Measurements from ENCODE around the gene KCNK6.

DNA sequence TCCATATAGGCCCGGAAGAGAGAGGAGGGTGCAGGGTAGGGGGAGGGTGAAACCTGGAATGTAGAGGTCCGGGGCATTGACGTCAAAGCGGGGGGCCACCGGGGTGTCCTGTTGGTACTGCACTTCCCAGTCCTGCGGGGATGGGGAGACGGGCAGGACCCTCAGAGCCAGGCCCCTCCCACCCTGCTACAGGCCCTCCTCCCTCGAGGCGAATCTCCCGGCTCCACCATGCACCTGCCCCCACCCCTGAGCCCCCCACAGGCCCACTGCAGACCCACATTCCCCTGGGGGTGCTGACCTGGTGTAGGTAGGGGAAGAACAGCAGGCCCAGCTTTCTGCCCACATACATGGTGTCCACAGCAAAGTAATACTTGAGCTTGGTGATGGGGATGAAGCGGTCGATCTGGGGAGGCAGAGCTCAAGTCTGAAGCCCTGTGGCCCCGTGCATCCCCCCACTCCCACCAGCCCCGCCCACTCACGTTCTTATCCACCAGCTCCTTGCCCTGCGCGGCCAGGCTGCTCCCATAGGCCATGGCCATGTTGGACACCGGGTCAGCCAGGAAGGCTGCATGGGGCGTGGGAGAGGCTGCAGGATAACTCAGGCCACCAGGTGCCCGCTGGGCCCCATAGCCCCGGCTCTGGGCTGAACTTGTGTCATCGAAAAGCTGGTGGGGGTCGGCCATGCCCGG lies 10.6 kb upstream of the KCNK6 start:
- TF ChIP-seq POLR2A (IDR thresholded peaks at IDR 0.05) = no peak
- TF ChIP-seq, protein P1, sequence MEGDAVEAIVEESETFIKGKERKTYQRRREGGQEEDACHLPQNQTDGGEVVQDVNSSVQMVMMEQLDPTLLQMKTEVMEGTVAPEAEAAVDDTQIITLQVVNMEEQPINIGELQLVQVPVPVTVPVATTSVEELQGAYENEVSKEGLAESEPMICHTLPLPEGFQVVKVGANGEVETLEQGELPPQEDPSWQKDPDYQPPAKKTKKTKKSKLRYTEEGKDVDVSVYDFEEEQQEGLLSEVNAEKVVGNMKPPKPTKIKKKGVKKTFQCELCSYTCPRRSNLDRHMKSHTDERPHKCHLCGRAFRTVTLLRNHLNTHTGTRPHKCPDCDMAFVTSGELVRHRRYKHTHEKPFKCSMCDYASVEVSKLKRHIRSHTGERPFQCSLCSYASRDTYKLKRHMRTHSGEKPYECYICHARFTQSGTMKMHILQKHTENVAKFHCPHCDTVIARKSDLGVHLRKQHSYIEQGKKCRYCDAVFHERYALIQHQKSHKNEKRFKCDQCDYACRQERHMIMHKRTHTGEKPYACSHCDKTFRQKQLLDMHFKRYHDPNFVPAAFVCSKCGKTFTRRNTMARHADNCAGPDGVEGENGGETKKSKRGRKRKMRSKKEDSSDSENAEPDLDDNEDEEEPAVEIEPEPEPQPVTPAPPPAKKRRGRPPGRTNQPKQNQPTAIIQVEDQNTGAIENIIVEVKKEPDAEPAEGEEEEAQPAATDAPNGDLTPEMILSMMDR (IDR thresholded peaks at IDR 0.05) = no peak
- no peak for TF ChIP-seq POLR2AphosphoS5 (IDR thresholded peaks at IDR 0.05)

Measured in breast epithelium (tissue), 3 donors.